ENCODE results near the gene ARFGAP1.
"Not testable (repeated sequence)": the region's sequence is repeated elsewhere in the genome, so short reads cannot be mapped to it uniquely, and the experiment has no call there.

ARFGAP1 gene

GRCh38 chr20:63249891-63250290 is 22.7 kb upstream of the ARFGAP1 start:
- H3K27me3 ChIP-seq (ENCODE audit: insufficient read depth, low read depth, severe bottlenecking), result peaks cover 10% of the 10 kb centered on the region
- no peak for TF ChIP-seq CTCF (IDR thresholded peaks at IDR 0.05; ENCODE audit: low read depth, low read length)
- no peaks in the 10 kb centered on the region for H3K36me3 ChIP-seq
- H3K27ac ChIP-seq, result no peak overlapping the region
- DNase-seq, result no peak
- no peak overlapping the region for H3K4me3 ChIP-seq (ENCODE audit: low read depth, low read length)
- no peaks in the 10 kb centered on the region for H3K9me3 ChIP-seq (ENCODE audit: severe bottlenecking)

DNA sequence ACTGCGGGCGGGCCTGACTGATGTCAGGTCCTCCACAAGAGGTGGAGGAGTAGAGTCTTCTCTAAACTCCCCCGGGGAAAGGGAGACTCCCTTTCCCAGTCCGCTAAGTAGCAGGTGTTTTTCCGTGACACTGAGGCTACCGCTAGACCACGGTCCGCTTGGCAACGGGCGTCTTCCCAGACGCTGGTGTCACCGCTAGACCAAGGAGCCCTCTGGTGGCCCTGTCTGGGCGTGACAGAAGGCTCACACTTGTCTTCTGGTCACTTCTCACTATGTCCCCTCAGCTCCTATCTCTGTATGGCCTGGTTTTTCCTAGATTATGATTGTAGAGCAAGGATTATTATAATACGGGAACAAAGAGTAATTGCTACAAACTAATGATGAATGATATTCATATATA is 21.3 kb upstream of the ARFGAP1 start:
- not testable (repeated sequence) for H3K9me3 ChIP-seq (ENCODE audit: severe bottlenecking); H3K36me3 ChIP-seq; H3K4me3 ChIP-seq (ENCODE audit: low read depth, low read length); H3K27ac ChIP-seq
- DNase-seq, result peak; percentile 76
- peaks cover 10% of the 10 kb centered on the region for H3K27me3 ChIP-seq (ENCODE audit: insufficient read depth, low read depth, severe bottlenecking)
- peak; percentile 38; the same call in 1 of the 2 replicates for TF ChIP-seq CTCF (IDR thresholded peaks at IDR 0.05; ENCODE audit: low read depth, low read length)

- Histone ChIP-seq H3K9me3 (ENCODE audit: severe bottlenecking) (no peaks in the 10 kb centered on the region), H3K27ac (no peak overlapping the region), H3K4me3 (ENCODE audit: low read depth, low read length) (no peak overlapping the region), H3K27me3 (ENCODE audit: insufficient read depth, low read depth, severe bottlenecking) (peaks cover 10% of the 10 kb centered on the region), H3K36me3 (no peaks in the 10 kb centered on the region)
- no peak for TF ChIP-seq CTCF (IDR thresholded peaks at IDR 0.05; ENCODE audit: low read depth, low read length)
- no peak for DNase-seq
Observed at GRCh38 chr20:63252284-63252711, 20.3 kb upstream of the ARFGAP1 start.

DNA sequence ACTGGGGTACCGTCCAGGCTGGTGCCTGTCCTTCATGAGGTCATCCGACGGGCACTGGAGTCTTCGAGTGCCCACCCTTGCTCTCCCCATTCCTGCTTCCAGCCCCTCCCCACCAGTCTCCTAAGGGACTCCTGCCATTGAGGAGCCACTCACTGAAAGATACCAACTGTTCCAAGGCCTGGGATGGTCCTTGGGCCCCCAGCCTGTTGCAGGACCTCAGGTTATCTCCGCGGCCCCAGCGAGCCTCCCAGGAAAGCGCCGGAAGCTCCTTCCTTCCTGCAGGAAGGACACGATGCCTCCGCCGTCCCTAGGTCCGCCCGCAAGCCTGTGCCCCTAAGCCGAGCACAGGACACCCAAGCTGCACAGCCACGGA is 19.6 kb upstream of the ARFGAP1 start:
- no peak for TF ChIP-seq CTCF (IDR thresholded peaks at IDR 0.05; ENCODE audit: low read depth, low read length)
- no peak for DNase-seq
- peak overlapping the region; percentile 26; the same call in 1 of the 2 replicates for H3K4me3 ChIP-seq (ENCODE audit: low read depth, low read length)

GRCh38 chr20:63253438-63254231 is 19.0 kb upstream of the ARFGAP1 start:
- Histone ChIP-seq H3K27me3 (ENCODE audit: insufficient read depth, low read depth, severe bottlenecking) (peaks cover 10% of the 10 kb centered on the region), H3K9me3 (ENCODE audit: severe bottlenecking) (no peaks in the 10 kb centered on the region), H3K27ac (no peak overlapping the region), H3K36me3 (no peaks in the 10 kb centered on the region), H3K4me3 (ENCODE audit: low read depth, low read length) (peak overlapping the region; percentile 27)
- TF ChIP-seq CTCF (IDR thresholded peaks at IDR 0.05; ENCODE audit: low read depth, low read length), result no peak
- DNase-seq, result no peak

More for the DNA sequence above, 19.6 kb upstream of the ARFGAP1 start:
- Histone ChIP-seq H3K27ac (no peak overlapping the region), H3K9me3 (ENCODE audit: severe bottlenecking) (no peaks in the 10 kb centered on the region), H3K36me3 (no peaks in the 10 kb centered on the region), H3K27me3 (ENCODE audit: insufficient read depth, low read depth, severe bottlenecking) (peaks cover 10% of the 10 kb centered on the region)

GRCh38 chr20:63254232-63254605 is 18.4 kb upstream of the ARFGAP1 start, which contains the start of gene NKAIN4:
Gene NKAIN4, minus strand, starts transcription at chr20:63254463. Its CDS starts 13 bp downstream, at chr20:63254450.
- no peak for TF ChIP-seq CTCF (IDR thresholded peaks at IDR 0.05; ENCODE audit: low read depth, low read length)
- no peak for DNase-seq
- Histone ChIP-seq H3K27me3 (ENCODE audit: insufficient read depth, low read depth, severe bottlenecking) (peaks cover 10% of the 10 kb centered on the region), H3K36me3 (no peaks in the 10 kb centered on the region), H3K4me3 (ENCODE audit: low read depth, low read length) (peak within 1 kb of the TSS; percentile 27), H3K27ac (no peak within 1 kb of the TSS), H3K9me3 (ENCODE audit: severe bottlenecking) (no peaks in the 10 kb centered on the region)

Data from WERI-Rb-1 (cell line).